Measurements from ENCODE around the gene MGAT4A.
A peak's percentile ranks its signal among the peaks of the same experiment; 100 is the strongest.

The MGAT4A gene

DNA sequence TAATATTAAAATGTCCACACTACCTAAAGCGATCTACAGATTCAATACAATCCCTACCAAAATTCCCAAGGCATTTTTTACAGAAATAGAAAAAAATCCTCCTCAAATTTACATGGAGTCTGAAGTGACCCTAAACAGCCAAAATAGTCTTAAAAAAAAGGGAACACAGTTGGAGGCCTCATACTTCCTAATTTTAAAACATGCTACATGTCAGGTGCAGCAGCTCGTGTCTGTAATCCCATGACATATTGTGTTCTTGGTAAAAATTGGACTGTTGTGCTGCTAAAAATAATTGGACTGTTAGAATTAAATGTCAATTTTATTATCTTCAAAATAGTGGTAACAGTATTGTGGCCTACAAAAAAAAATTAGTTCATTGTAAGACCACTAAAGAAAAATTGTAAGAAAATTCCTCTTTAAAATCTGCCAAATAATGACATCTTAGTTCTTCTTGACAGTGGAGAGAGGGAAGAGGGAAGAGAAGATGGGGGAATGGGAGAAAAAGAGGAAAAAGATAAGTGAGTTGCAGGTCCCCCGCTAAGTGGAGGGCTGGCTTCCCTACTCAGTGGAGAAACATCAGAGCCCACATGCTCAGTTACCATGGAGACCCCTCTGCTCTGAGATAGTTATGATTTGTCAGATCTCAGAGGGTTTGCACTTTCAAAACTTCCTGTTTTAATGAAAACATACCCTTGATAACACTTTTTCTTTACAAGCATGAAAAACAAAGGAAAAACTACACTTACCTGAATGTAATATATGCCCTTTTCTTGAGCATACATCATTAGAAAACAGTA, 76.0 kb downstream of the MGAT4A start:
- no peak overlapping the region for H3K4me3 ChIP-seq (ENCODE audit: low read depth, low read length)
- DNase-seq (ENCODE audit: low read depth): no peak
- TF ChIP-seq, protein P1, sequence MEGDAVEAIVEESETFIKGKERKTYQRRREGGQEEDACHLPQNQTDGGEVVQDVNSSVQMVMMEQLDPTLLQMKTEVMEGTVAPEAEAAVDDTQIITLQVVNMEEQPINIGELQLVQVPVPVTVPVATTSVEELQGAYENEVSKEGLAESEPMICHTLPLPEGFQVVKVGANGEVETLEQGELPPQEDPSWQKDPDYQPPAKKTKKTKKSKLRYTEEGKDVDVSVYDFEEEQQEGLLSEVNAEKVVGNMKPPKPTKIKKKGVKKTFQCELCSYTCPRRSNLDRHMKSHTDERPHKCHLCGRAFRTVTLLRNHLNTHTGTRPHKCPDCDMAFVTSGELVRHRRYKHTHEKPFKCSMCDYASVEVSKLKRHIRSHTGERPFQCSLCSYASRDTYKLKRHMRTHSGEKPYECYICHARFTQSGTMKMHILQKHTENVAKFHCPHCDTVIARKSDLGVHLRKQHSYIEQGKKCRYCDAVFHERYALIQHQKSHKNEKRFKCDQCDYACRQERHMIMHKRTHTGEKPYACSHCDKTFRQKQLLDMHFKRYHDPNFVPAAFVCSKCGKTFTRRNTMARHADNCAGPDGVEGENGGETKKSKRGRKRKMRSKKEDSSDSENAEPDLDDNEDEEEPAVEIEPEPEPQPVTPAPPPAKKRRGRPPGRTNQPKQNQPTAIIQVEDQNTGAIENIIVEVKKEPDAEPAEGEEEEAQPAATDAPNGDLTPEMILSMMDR (IDR thresholded peaks at IDR 0.05; ENCODE audit: control insufficient read depth, extremely low read depth, insufficient read depth): no peak

DNA sequence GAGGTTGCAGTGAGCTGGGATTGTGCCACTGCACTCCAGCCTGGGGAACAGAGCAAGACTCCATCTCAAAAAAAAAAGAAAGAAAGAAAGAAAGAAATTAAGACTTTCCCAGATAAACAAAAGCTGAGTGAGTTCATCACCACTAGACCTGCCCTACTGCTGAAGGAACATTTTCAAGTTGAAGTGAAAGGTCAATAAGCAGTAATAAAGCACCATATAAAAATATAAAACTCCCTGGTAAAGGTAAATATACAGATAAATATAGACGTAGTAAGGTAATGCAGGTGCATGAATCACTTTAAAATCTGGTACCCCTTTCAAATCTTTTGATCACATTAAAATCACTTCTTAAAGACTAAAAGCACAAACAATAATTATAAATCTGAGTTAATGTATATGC, 79.9 kb downstream of the MGAT4A start:
- TF ChIP-seq, protein P1 (IDR thresholded peaks at IDR 0.05; ENCODE audit: control insufficient read depth, extremely low read depth, insufficient read depth): no peak
- no peak overlapping the region for H3K4me3 ChIP-seq (ENCODE audit: low read depth, low read length)

DNA sequence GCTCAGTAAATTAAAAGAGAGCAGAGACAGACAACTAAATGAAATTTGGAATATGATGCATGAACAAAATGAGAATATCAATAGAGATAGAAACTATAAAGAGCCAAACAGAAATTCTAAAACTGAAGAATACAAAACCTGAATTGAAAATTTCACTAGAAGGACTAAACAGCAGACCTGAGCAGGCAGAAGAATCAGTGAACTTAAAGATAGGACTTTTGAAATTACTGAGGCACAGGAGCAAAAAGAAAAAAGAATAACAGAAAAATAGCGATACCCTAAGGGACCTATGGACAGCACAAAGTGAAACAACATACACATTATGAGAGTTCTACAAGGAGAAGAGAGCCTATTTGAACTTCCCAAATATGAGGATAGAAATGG, 80.9 kb downstream of the MGAT4A start:
- H3K4me3 ChIP-seq (ENCODE audit: low read depth, low read length): no peak overlapping the region
- no peak for DNase-seq (ENCODE audit: low read depth)
- TF ChIP-seq, protein P1 (IDR thresholded peaks at IDR 0.05; ENCODE audit: control insufficient read depth, extremely low read depth, insufficient read depth): no peak

More for the DNA sequence above, 79.9 kb downstream of the MGAT4A start:
- no peak for DNase-seq (ENCODE audit: low read depth)

DNA sequence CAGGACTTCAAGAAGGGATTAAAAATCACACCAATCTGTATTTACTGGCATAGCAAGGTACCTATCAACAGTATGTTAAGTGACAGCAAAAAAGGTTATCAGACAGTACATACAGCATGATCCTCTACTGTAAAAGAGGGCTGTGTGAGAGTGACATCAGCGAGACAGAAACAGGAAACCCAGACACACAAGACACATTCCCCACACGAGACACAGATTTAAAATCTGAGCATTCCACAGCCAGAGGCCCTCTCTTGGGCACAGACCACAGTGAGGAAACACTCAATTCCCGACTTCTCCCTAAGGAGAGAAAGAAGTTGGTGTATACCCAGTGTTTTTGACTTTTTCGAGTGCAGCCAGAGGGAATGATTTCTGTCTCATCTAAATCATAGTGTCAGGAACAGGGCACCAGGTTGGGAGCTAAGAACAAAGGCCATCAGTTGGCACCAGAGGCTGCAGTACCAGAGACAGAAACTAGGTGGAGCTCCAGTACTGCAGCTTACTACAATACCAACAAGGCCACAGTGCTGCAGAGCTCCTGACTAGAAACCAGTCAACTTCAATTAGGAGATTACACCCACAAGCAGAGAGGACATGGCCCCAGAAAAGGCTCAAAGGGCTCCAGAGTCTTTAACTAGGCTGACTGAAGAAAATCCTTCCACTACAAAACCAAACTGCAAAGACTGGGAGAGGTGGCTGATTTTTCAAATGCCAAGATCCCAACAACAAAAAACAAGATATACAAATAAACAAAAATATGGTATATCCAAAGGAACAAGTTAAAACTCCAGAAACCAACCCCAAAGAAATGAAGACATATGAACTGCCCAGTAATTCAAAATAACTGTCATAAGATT, 81.6 kb downstream of the MGAT4A start:
- H3K4me3 ChIP-seq (ENCODE audit: low read depth, low read length): no peak overlapping the region
- peak; percentile 41 for DNase-seq (ENCODE audit: low read depth)
- TF ChIP-seq, protein P1 (IDR thresholded peaks at IDR 0.05; ENCODE audit: control insufficient read depth, extremely low read depth, insufficient read depth): peak; percentile 94

DNA sequence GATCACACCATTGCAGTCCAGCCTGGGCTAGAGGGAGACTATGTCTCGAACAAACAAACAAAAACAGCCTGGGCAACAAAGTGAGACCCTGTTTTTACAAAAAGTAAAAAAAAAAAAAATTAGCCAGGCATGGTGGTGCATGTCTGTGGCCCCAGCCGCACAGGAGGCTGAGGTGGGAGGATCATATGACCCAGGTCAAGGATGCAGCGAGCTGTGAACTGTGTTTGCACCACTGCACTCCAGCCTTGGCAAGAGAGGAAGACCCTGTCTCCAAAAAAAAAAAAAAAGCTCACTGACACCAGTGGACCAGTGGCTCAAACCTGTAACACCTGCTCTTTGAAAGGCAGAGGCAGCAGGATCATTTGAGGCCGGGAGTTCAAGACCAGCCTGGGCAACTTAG, 82.5 kb downstream of the MGAT4A start:
- no peak for DNase-seq (ENCODE audit: low read depth)
- no peak overlapping the region for H3K4me3 ChIP-seq (ENCODE audit: low read depth, low read length)
- TF ChIP-seq, protein P1 (IDR thresholded peaks at IDR 0.05; ENCODE audit: control insufficient read depth, extremely low read depth, insufficient read depth): no peak

DNA sequence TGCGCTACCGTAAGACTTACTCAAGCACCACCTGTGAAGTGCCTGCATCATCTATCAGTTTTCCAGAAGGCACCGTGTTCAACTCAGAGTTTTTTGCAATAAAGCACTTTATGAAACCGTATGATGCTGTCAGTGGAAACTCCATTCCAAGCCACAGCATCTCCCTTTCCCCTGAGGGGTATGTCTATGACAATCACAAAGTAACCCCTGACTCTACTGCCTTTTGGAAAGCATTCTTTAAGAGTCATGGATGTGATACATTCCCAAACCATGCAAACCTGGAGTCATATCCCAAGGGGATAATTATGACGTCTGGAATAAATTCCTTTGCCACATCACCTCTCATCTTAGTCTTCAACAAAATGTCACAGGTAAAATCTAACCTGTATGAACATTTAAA, 83.3 kb downstream of the MGAT4A start:
- TF ChIP-seq, protein P1 (IDR thresholded peaks at IDR 0.05; ENCODE audit: control insufficient read depth, extremely low read depth, insufficient read depth): no peak
- no peak overlapping the region for H3K4me3 ChIP-seq (ENCODE audit: low read depth, low read length)
- no peak for DNase-seq (ENCODE audit: low read depth)

All from LNCaP clone FGC (cell line).